NB4 (cell line): ENCODE data around the gene CCNE1.

ENCODE experiments used
- DNase-seq: peaks from one replicate; pipeline ENCODE4 v3.0.0; 2010; ENCODE audit warnings: low read depth
- H3K4me3 ChIP-seq: one replicate; pipeline ENCODE4 v1.5.1; 2011; ENCODE audit warnings: mild to moderate bottlenecking, low read depth, low read length, moderate library complexity
- CTCF ChIP-seq: IDR thresholded peaks from one replicate; pipeline ENCODE4 v1.5.1; 2012; ENCODE audit warnings: low read depth, low read length
- MAX ChIP-seq: IDR thresholded peaks from 2 replicates; pipeline ENCODE4 v1.6.1; 2011; ENCODE audit warnings: low read depth, low read length
- MYC ChIP-seq: IDR thresholded peaks from 2 replicates; pipeline ENCODE4 v1.6.1; 2011; ENCODE audit warnings: low read depth, low read length
- POLR2A ChIP-seq: IDR thresholded peaks from 2 replicates; pipeline ENCODE4 v1.6.1; 2011; ENCODE audit warnings: mild to moderate bottlenecking; ENCODE audit not compliant: insufficient read length; ENCODE audit errors: extremely low read depth

Gene CCNE1

GRCh38 chr19:29805031-29805965 is 6.5 kb upstream of the CCNE1 start:
- DNase-seq = no peak
- TF ChIP-seq POLR2A (no peak), MAX (no peak), CTCF (no peak), MYC (no peak)
- H3K4me3 ChIP-seq = no peak overlapping the region

DNA sequence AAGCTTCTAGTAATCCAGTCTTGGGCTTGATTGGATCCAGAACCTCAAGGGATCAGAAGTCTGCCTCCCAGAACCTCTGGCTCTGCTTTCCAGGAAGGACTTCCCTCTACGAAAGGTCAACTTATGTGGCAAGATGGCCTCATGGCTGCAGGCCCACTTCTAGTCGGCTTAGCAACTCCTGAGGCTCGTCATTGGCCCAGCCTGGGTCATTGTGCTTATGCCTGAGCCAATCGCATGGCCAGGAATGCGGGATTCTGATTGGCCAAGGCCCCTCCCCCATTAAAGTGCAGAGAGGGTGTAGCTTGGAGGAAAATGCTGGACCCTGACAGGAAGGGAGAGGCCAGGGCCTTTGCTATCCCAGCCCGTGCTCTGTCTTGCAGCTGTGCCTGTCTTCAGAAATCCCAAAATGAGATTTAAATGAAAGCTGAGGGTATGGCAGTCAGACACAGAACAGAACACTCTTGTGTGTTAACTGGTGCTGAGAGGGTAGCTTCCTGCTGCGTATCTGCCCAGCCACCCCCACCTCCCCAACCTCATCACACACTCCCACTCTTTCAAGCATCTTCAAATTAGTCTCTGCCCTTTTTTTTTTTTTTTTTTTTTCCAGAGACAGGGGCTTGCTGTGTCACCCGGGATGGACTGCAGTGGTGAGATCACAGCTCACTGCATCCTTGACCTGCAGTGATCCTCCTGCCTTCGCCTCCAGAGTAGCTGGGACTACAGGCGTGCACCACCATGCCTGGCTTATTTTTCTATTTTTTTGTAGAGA is 5.5 kb upstream of the CCNE1 start:
- peak; percentile 26 for DNase-seq
- TF ChIP-seq CTCF = no peak
- TF ChIP-seq MYC = no peak
- no peak for TF ChIP-seq MAX
- no peak for TF ChIP-seq POLR2A
- H3K4me3 ChIP-seq = no peak overlapping the region

DNA sequence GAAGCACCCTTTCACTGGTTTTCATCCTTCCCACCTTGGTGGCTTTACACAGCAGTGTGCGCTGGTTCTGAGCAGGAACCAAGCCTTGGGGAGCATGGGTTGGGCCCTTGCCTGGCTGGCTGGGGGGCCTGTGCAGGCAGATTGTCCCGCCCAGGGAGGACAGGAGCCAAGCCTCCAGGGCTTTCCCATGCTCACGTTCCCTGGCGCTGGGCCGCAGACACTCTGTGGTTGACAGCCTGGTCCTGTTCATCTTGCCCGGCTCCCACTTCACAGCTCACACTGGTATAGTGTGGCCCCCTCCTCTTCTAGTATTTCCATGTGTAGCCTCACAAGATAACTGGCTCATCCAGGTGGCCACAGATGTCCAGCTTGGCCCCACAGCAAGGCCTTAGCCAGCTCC is 4.6 kb upstream of the CCNE1 start:
- TF ChIP-seq MAX (no peak), POLR2A (no peak), CTCF (no peak), MYC (no peak)
- DNase-seq = no peak
- H3K4me3 ChIP-seq = no peak overlapping the region

DNA sequence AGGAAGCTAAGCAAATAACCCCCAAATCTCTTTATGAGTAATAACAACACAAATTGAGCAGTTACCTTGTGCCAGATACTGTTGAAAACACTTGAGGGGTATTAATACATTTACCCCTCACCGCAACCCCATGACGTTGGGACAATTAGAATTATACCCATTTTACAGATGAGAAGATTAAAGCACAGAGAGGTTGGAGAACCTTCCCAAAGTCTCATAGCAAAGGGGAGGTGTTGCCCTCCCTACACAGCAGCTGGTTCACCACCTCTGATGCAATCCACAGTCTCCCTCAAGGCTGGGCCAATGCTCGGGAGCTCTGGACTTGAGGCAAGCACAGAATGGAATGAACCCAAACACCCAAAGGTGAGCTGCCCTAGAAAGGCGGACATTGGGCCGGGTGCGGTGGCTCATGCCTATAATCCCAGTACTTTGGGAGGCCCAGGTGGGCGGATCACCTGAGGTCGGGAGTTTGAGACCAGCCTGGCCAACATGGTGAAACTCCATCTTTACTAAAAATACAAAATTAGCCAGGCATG is 3.9 kb upstream of the CCNE1 start:
- TF ChIP-seq POLR2A = no peak
- TF ChIP-seq CTCF = no peak
- no peak for TF ChIP-seq MAX
- TF ChIP-seq MYC = no peak
- no peak for DNase-seq
- H3K4me3 ChIP-seq = no peak overlapping the region

DNA sequence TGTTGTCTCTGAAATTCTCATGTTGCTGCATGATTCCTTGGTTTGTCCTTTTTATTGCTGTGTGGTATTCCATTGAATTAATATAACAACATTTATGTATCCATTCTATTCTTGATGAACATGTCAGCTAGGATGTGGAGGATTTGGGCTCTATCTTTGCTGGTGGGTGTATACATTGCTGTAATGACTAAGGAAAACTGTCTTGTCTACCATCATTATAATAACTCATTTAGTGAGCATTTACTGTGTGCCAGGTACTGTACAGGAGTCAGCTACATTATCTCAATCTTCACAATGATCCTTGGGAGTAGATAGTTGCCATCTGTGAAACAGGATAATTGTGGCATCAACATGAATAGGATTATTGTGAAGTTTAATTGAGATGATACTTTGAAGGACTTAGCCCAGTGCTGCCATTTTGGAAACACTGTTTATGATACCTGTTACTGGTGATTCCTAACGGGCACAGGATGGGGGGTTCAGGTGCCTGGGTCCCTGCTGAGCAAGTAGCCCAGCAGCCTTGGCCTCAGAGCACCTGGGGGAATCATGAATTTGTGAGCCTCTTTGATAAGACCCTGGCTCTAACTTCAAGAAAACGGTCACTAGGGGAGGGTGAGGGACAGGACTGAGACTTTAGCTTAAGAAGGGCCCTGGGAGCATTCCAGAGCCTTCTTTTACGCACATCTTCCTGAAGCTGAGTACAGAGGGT is 1.8 kb upstream of the CCNE1 start:
- no peak overlapping the region for H3K4me3 ChIP-seq
- DNase-seq = no peak
- TF ChIP-seq MAX (no peak), MYC (no peak), POLR2A (no peak), CTCF (no peak)
